DND-41 (cell line): ENCODE measurements around the gene ZDHHC14.

Experiments
- ATAC-seq: fragments of 200-7000 bp; cut with Tn5 transposase; 3 replicates; pipeline ENCODE4 v1.9.1; 2021; ENCODE audit warnings: low read depth; ENCODE audit not compliant: insufficient read depth
- DNase-seq: peaks from one replicate; pipeline ENCODE4 v3.0.0-alpha.2; 2020
- H2AFZ ChIP-seq: 2 replicates; pipeline ENCODE4 v1.6.0; 2012; ENCODE audit warnings: low read depth, low read length
- H3K27ac ChIP-seq: 2 replicates; pipeline ENCODE4 v1.5.1; 2012; ENCODE audit warnings: low read length, inconsistent platforms
- H3K27me3 ChIP-seq: fragments of 200-600 bp; sonication (generic); 2 replicates; pipeline ENCODE4 v1.6.0; 2012; ENCODE audit warnings: low read length, mild to moderate bottlenecking, inconsistent platforms; ENCODE audit not compliant: insufficient read depth, poor library complexity
- H3K36me3 ChIP-seq: 2 replicates; pipeline ENCODE4 v1.5.1; 2012; ENCODE audit warnings: low read length, inconsistent platforms; ENCODE audit not compliant: insufficient read depth
- H3K4me1 ChIP-seq: 2 replicates; pipeline ENCODE4 v1.5.1; 2012; ENCODE audit warnings: mild to moderate bottlenecking, low read length; ENCODE audit not compliant: insufficient read depth
- H3K4me2 ChIP-seq: 2 replicates; pipeline ENCODE4 v1.6.0; 2012; ENCODE audit warnings: mild to moderate bottlenecking, moderate library complexity, low read length, inconsistent platforms; ENCODE audit not compliant: insufficient read depth
- H3K4me3 ChIP-seq, 2 experiments: fragments of 200-600 bp in 1 of 2; shearing (Covaris generic) in 1 of 2; 2 replicates each; pipeline ENCODE4 v1.5.1; 2012 to 2016; ENCODE audit warnings: inconsistent platforms in 2 of 2, low read length in 2 of 2, mild to moderate bottlenecking in 2 of 2, low read depth in 1 of 2, moderate library complexity in 1 of 2
- H3K79me2 ChIP-seq: 2 replicates; pipeline ENCODE4 v1.6.0; 2012; ENCODE audit warnings: low read length, inconsistent platforms; ENCODE audit not compliant: insufficient read depth
- H3K9ac ChIP-seq: 2 replicates; pipeline ENCODE4 v1.6.0; 2012; ENCODE audit warnings: low read depth, mild to moderate bottlenecking, inconsistent platforms, low read length, moderate library complexity
- H3K9me3 ChIP-seq: 2 replicates; pipeline ENCODE4 v1.5.1; 2012; ENCODE audit warnings: low read length, moderate library complexity, mild to moderate bottlenecking, inconsistent platforms; ENCODE audit not compliant: insufficient read depth, severe bottlenecking
- H4K20me1 ChIP-seq: 2 replicates; pipeline ENCODE4 v1.6.0; 2012; ENCODE audit warnings: low read length; ENCODE audit not compliant: insufficient read depth
- EZH2 ChIP-seq: IDR thresholded peaks from 3 replicates; pipeline ENCODE4 v1.6.1; 2012; ENCODE audit warnings: borderline replicate concordance, low read depth, mild to moderate bottlenecking, moderate library complexity, low read length, inconsistent platforms; ENCODE audit not compliant: severe bottlenecking
- TF ChIP-seq, protein P1 (sequence below): IDR thresholded peaks from 2 replicates; pipeline ENCODE4 v1.5.1; 2012; ENCODE audit warnings: borderline replicate concordance, low read length, moderate library complexity, mild to moderate bottlenecking; ENCODE audit not compliant: poor library complexity, severe bottlenecking; ENCODE audit errors: extremely low read depth

ZDHHC14 gene

DNA sequence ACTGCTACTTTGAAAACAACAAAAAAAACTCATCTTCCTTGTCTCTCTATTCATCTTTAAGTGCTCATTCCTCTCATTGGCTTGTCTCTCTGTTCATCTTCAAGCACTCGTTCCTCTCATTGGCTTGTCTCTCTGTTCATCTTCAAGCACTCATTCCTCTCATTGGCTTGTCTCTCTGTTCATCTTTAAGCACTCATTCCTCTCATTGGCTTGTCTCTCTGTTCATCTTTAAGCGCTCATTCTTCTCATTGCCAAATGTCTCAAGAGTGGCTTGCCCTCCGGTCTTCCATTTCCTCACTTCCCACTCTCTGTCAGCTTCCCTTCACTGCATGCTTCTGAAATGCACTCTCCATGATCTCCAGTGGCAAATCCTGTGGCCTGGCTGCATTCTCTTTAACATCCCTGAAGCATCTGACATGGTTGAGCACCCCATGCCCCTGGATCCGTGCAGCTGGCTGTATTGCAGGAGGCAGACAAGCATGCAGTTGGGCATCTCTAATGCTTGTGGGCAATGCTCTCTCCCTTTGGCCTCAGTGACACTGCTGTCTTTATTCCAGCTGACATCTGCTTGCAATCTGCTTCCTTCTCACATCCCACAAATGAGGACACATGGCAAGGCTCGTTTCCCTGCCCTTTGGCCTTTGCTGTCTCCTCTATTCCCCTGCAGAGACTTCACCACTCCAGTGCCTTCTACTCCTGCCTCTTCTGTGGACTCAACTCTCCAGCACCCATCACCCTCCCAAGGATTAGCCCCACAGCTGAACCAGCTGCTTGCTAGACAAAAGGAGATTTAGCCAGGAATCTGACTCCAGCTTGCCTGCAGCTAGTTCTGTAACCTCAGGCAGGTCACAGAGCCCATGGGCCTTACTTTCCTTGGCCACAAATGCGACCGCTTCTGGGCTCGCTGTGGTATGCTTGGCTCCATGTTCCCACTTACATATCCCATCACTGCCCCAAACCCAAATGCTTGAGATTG is 298.9 kb downstream of the ZDHHC14 start:
- Histone ChIP-seq H3K4me2 (no peak overlapping the region), H3K27ac (no peak overlapping the region), H3K9me3 (no peaks in the 10 kb centered on the region), H3K4me1 (no peaks in the 10 kb centered on the region), H2AFZ (no peak overlapping the region), H3K27me3 (peaks cover 21% of the 10 kb centered on the region), H3K36me3 (no peaks in the 10 kb centered on the region), H3K9ac (no peak overlapping the region), H3K4me3 (no peak overlapping the region), H3K79me2 (no peaks in the 10 kb centered on the region), H4K20me1 (no peaks in the 10 kb centered on the region)
- DNase-seq (no peak), ATAC-seq (no peak)
- no peak for TF ChIP-seq EZH2

DNA sequence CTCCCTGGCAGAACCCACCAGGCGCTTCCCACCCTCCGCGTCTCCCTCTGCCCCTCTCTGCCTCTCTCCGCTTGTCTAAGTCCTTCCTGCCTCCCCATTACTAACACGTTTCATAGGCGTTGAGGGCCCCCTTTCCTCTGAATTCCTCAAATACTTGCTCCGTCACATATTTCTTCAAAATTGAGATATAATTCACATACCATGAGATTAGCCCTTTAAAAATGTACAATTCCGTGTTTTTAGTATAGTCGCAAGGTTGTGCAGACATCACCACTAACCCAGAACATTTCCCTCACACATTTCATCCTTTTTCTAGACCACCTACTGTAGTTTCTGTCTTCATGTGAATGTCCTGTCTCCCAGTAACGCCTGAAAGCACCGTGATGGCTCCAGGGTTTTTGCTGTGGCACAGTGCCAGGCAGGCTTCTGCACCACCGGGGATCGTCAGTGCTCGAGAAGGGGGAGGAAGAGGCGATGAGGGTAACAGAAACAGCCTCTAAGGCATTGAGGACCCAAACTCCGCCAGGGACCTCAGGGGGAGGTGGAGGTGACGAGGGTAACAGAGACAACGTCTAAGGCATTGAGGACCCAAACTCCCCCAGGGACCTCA is 300.2 kb downstream of the ZDHHC14 start:
- TF ChIP-seq EZH2 = no peak
- TF ChIP-seq, protein P1, sequence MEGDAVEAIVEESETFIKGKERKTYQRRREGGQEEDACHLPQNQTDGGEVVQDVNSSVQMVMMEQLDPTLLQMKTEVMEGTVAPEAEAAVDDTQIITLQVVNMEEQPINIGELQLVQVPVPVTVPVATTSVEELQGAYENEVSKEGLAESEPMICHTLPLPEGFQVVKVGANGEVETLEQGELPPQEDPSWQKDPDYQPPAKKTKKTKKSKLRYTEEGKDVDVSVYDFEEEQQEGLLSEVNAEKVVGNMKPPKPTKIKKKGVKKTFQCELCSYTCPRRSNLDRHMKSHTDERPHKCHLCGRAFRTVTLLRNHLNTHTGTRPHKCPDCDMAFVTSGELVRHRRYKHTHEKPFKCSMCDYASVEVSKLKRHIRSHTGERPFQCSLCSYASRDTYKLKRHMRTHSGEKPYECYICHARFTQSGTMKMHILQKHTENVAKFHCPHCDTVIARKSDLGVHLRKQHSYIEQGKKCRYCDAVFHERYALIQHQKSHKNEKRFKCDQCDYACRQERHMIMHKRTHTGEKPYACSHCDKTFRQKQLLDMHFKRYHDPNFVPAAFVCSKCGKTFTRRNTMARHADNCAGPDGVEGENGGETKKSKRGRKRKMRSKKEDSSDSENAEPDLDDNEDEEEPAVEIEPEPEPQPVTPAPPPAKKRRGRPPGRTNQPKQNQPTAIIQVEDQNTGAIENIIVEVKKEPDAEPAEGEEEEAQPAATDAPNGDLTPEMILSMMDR = no peak
- no peak for DNase-seq
- Histone ChIP-seq H3K4me2 (no peak overlapping the region), H2AFZ (no peak overlapping the region), H3K79me2 (no peaks in the 10 kb centered on the region), H3K9me3 (no peaks in the 10 kb centered on the region), H3K36me3 (no peaks in the 10 kb centered on the region), H4K20me1 (no peaks in the 10 kb centered on the region), H3K27ac (no peak overlapping the region), H3K9ac (no peak overlapping the region), H3K27me3 (peaks cover 25% of the 10 kb centered on the region), H3K4me3 (no peak overlapping the region), H3K4me1 (no peaks in the 10 kb centered on the region)
- ATAC-seq = no peak

DNA sequence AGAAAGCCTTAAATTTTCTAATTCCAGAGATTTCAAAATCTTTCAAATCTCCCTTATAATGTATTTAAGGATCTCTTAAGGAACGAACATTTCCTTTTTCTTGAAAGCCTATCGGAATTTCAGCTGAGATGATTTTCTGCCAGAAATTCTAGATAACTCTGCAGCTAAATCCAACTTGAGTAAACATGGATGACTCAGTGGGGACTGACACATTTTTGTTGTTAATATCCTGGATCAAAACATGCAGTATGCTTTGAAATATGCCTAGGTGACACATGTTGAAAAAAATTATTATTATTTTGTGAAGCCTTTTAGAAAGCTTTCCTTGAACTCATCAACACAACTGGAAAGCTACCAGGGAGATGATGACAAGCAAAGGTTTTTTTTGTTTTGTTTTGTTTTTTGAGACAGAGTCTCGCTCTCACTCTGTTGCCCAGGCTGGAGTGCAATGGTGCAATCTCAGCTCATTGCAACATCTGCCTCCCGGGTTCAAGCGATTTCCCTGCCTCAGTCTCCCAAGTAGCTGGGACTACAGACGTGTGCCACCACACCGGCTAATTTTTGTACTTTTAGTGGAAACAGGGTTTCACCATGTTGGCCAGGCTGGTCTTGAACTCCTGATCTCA is 302.0 kb downstream of the ZDHHC14 start:
- Histone ChIP-seq H3K36me3 (no peaks in the 10 kb centered on the region), H2AFZ (no peak overlapping the region), H3K4me2 (no peak overlapping the region), H3K79me2 (no peaks in the 10 kb centered on the region), H3K4me1 (no peaks in the 10 kb centered on the region), H3K27ac (no peak overlapping the region), H3K9ac (no peak overlapping the region), H3K27me3 (peaks cover 25% of the 10 kb centered on the region), H4K20me1 (no peaks in the 10 kb centered on the region), H3K9me3 (no peaks in the 10 kb centered on the region), H3K4me3 (no peak overlapping the region)
- DNase-seq = no peak
- TF ChIP-seq EZH2 = no peak
- TF ChIP-seq, protein P1 = no peak
- no peak for ATAC-seq

DNA sequence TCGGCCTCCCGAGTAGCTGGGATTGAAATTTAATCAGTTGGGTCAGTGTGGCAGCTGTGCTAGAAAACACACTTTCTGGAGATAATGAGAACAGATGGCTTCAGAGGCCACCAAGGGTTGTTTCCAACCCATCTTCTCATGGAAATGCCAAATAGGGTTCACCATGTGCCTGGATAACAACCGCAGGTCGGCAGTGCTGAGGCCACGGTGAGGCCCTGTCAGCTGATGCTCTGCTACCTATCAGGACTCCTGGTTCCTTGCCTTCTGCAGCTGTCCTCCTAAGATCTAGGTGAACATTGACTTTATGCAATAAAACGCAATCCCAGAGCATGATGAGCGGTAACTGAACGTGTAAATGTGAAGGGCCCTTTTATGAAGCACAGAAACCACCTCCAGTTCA is 302.7 kb downstream of the ZDHHC14 start:
- DNase-seq = no peak
- Histone ChIP-seq H3K36me3 (no peaks in the 10 kb centered on the region), H3K4me3 (no peak overlapping the region), H3K27me3 (peaks cover 21% of the 10 kb centered on the region), H3K27ac (no peak overlapping the region), H2AFZ (no peak overlapping the region), H3K79me2 (no peaks in the 10 kb centered on the region), H3K9ac (no peak overlapping the region), H3K4me1 (no peaks in the 10 kb centered on the region), H3K9me3 (no peaks in the 10 kb centered on the region), H3K4me2 (no peak overlapping the region), H4K20me1 (no peaks in the 10 kb centered on the region)
- TF ChIP-seq, protein P1 = no peak
- TF ChIP-seq EZH2 = no peak
- ATAC-seq = no peak
